BE2C (cell line): ENCODE data around the gene ADGRD1.

Experiments
- DNase-seq: peaks from one replicate; pipeline ENCODE4 v3.0.0-alpha.2; 2020
- H3K27me3 ChIP-seq: fragments of 250-450 bp; sonication (Bioruptor Pico); 2 replicates; pipeline ENCODE4 v1.5.1; 2020; ENCODE audit warnings: mild to moderate bottlenecking
- H3K36me3 ChIP-seq: fragments of 250-450 bp; sonication (Bioruptor Pico); 2 replicates; pipeline ENCODE4 v1.5.1; 2020; ENCODE audit warnings: mild to moderate bottlenecking
- H3K4me1 ChIP-seq: fragments of 250-450 bp; sonication (Bioruptor Pico); 2 replicates; pipeline ENCODE4 v1.5.1; 2020
- H3K4me3 ChIP-seq: 2 replicates; pipeline ENCODE4 v1.5.1; 2011; ENCODE audit warnings: low read depth, low read length
- H3K9me3 ChIP-seq: fragments of 250-450 bp; sonication (Bioruptor Pico); 2 replicates; pipeline ENCODE4 v1.5.1; 2020
- TF ChIP-seq, protein P1 (sequence below): IDR thresholded peaks from 2 replicates; pipeline ENCODE4 v1.5.1; 2012; ENCODE audit warnings: mild to moderate bottlenecking, low read depth, low read length

The ADGRD1 gene

DNA sequence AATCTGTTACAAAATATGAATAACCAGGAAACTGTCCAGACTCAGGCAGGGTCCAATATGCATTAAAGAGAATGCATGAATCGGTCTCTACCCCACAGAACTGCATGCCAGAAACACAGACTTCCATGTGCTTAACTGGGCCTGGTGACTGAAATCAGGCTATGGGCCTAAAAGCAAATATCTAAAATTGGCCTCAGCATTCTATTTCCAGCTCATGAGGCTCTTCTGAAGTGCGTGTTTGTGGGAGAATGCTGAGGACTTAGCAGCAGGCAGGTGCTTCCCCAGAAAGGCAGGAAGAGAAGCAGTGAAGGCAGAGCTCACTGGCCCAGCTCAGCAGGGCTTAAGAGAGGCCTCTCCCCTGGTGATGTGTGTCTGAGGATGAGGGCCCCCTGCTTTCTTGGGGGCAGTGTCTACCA is 48.5 kb downstream of the ADGRD1 start:
- H3K4me1 ChIP-seq: peaks cover 4% of the 10 kb centered on the region
- H3K27me3 ChIP-seq: no peaks in the 10 kb centered on the region
- H3K36me3 ChIP-seq: no peaks in the 10 kb centered on the region
- TF ChIP-seq, protein P1, sequence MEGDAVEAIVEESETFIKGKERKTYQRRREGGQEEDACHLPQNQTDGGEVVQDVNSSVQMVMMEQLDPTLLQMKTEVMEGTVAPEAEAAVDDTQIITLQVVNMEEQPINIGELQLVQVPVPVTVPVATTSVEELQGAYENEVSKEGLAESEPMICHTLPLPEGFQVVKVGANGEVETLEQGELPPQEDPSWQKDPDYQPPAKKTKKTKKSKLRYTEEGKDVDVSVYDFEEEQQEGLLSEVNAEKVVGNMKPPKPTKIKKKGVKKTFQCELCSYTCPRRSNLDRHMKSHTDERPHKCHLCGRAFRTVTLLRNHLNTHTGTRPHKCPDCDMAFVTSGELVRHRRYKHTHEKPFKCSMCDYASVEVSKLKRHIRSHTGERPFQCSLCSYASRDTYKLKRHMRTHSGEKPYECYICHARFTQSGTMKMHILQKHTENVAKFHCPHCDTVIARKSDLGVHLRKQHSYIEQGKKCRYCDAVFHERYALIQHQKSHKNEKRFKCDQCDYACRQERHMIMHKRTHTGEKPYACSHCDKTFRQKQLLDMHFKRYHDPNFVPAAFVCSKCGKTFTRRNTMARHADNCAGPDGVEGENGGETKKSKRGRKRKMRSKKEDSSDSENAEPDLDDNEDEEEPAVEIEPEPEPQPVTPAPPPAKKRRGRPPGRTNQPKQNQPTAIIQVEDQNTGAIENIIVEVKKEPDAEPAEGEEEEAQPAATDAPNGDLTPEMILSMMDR: no peak
- no peaks in the 10 kb centered on the region for H3K9me3 ChIP-seq
- H3K4me3 ChIP-seq: no peak overlapping the region
- no peak for DNase-seq

DNA sequence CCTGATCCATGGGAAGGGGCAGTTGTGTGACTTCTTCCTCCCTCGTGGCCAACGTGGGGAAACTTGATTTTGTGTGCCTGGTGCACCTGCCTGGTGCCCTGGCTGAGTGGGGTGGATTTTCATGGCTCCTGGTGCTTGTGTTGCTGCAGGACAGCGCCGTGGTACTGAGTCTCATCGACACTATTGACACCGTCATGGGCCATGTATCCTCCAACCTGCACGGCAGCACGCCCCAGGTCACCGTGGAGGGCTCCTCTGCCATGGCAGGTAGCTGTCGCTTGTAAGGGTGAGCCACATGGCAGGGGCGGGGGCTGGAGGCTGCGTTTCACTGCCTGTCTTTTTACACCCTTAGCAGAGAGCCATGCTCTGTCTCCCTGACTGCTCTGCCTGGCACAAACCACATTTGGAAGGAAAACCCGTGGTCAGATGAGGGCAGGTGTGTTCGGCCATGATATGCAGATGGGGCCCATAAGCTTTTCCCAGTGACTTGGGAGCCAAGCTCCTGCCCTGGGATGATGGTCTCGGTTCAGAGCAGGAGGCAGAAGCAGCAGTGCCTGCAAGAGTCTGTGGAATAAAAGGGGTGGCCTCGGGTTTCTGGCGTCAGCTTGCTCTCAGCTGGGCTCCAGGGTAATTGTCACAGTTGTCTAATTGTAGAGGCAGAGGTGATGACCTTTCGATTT is 49.5 kb downstream of the ADGRD1 start:
- TF ChIP-seq, protein P1: no peak
- Histone ChIP-seq H3K4me1 (peaks cover 8% of the 10 kb centered on the region), H3K4me3 (no peak overlapping the region), H3K27me3 (no peaks in the 10 kb centered on the region), H3K36me3 (no peaks in the 10 kb centered on the region), H3K9me3 (no peaks in the 10 kb centered on the region)
- DNase-seq: no peak

DNA sequence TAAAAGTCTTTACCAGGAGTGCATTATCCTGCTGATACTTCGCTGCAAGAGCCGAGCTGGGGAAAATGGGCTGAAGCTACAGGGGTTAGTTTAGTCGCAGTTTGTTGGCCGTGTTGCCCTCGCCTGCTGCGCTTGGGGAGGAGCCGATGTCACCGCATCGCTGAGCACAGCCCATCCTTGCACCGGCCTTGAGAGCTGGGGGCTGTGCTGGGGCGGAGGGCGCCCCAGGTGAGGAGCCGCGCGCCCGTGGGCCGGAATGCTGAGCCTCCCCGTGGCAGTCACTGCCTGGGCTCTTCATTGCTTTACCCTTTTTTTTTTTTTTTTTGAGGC is 50.0 kb downstream of the ADGRD1 start:
- Histone ChIP-seq H3K27me3 (no peaks in the 10 kb centered on the region), H3K4me1 (peaks cover 8% of the 10 kb centered on the region), H3K9me3 (no peaks in the 10 kb centered on the region), H3K36me3 (no peaks in the 10 kb centered on the region), H3K4me3 (no peak overlapping the region)
- TF ChIP-seq, protein P1: no peak
- no peak for DNase-seq

DNA sequence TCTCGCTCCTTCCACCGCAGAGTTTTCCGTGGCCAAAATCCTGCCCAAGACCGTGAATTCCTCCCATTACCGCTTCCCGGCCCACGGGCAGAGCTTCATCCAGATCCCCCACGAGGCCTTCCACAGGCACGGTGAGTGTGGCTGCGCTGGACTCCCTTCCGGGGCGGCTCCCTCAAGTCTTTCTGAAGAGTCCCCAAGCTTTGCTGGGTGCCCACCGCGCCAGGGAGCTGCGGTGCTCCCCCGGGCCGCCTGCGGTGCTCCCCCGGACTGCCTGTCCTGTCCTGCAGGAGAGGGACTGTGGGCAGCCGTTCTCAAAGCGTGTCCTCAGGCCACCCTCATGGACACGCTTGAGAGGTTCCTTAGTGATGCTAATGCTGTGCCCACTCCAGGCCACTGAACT is 50.5 kb downstream of the ADGRD1 start:
- Histone ChIP-seq H3K27me3 (no peaks in the 10 kb centered on the region), H3K9me3 (no peaks in the 10 kb centered on the region), H3K36me3 (no peaks in the 10 kb centered on the region), H3K4me1 (peaks cover 8% of the 10 kb centered on the region), H3K4me3 (no peak overlapping the region)
- TF ChIP-seq, protein P1: no peak
- no peak for DNase-seq

DNA sequence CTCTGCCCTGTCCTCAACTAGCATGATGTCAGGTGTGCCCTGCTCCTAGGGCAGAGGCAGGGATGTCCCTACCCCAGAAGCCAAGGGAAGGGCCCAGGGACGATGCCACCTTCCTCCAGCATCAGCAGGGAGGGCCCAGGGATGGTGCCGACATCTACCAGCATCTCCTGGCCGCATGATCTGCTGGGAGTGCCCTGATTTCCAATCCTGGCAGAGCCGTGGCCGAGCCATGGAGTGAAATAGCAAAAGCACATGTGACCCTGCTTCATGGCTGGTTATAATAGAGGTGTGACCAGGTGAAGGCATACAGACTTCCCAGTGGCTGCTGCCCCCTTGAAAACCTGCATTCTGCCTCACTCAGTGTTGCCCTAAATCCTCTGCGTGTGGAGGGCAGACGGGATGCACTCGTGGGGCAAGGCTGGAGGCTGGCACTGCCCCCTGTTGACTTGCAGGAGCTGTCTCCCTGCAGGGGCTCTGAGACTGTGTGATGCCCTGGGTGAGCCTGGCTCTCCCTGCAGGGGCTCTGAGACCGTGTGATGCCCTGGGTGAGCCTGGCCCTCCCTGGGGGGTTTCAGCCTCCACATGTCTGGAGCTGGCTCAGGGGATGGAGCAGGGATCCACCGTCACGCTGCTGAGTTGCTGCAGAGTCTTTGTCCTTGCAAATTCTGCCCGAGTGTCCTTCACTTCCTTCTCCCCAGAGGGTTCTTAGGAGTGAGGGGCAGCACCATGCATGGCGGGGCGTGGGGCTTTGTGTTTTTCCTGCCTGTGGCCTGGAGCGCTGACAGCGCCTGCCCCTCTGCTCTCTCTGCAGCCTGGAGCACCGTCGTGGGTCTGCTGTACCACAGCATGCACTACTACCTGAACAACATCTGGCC is 51.7 kb downstream of the ADGRD1 start:
- Histone ChIP-seq H3K36me3 (no peaks in the 10 kb centered on the region), H3K4me1 (peaks cover 8% of the 10 kb centered on the region), H3K9me3 (no peaks in the 10 kb centered on the region), H3K27me3 (no peaks in the 10 kb centered on the region), H3K4me3 (no peak overlapping the region)
- TF ChIP-seq, protein P1: no peak
- DNase-seq: no peak
